Adrenal gland (tissue), 12 donors: ENCODE results near the gene BLMH. TPM values are rescaled to one million over a fixed set of nuclear protein-coding genes. Genes with fewer than 3 reads are reported as not detected.

Experiments used
- DNase-seq, 7 donors: peaks; one replicate each; pipeline ENCODE4 v3.0.0-alpha.2; 2019 to 2020
- H3K27ac ChIP-seq, 5 donors: fragments of 200-600 bp; sonication (generic) in 4 of 5; 1 replicate in 3 of 5; 2 replicates in 2 of 5; pipeline versions ENCODE4 v1.5.1 to v1.8.0; 2016 to 2020; ENCODE audit warnings: mild to moderate bottlenecking in 1 of 5
- H3K27me3 ChIP-seq: fragments of 200-600 bp; 2 replicates; pipeline ENCODE4 v1.8.0; 2021
- H3K36me3 ChIP-seq, 2 donors: fragments of 200-600 bp; replicated peaks in 1 of 2; 1 replicate in 1 of 2; 2 replicates in 1 of 2; pipeline versions ENCODE4 v1.5.1 to v1.8.0; 2018 to 2022
- H3K4me1 ChIP-seq, 2 donors: fragments of 200-600 bp; replicated peaks in 1 of 2; 1 replicate in 1 of 2; 2 replicates in 1 of 2; pipeline versions ENCODE4 v1.5.1 to v1.8.0; 2018 to 2021
- H3K4me3 ChIP-seq, 4 donors: fragments of 200-600 bp; sonication (generic) in 3 of 4; one replicate each; pipeline ENCODE4 v1.5.1; 2016 to 2018
- H3K9me3 ChIP-seq, 3 donors: fragments of 200-600 bp; sonication (generic) in 1 of 3; replicated peaks in 1 of 3; 1 replicate in 2 of 3; 2 replicates in 1 of 3; pipeline versions ENCODE4 v1.5.1 to v1.8.0; 2016 to 2021
- POLR2A ChIP-seq, 2 donors: fragments of 450-650 bp; IDR thresholded peaks; one replicate each; pipeline ENCODE4 v1.6.1; 2017; ENCODE audit warnings: antibody characterized with exemption in 2 of 2, mild to moderate bottlenecking in 2 of 2, moderate library complexity in 1 of 2
- WGBS, 4 donors: extraction: QIAGEN DNeasy Blood & Tissue Kit in 2 of 4; methylation state at CpG; one replicate each; pipeline versions ENCODE4 v1.1.5 to v1.1.7; 2013 to 2017; 5-methylcytosine and 5-hydroxymethylcytosine counted together
- intact Hi-C, 2 donors: fragments of 100-400 bp; cut with DNase I; formaldehyde crosslinking; loops; one replicate each; pipeline versions ENCODE4 v1.14.1 to v1.15.0; 2022 to 2023
- polyA plus RNA-seq, 3 donors: library from polyadenylated mRNA; stranded (reverse); fragments of 200-250 nt in 2 of 3; fragments of 350-450 nt in 1 of 3; fragmentation: Illumina TruSeq in 1 of 3; extraction: RNeasy Lipid Tissue Mini Kit (QIAGEN cat#74804) in 1 of 3; gene quantifications; one replicate each; pipeline ENCODE4 v1.2.3, GENCODE V29; 2013 to 2014
- total RNA-seq, 9 donors: library from RNA; depleted of rRNA in 4 of 9; stranded (reverse); fragments of >200 nt in 4 of 9; fragments of 120-200 nt in 1 of 9; fragmentation: NEBNext Ultra II Directional in 1 of 9; extraction: Animal tissue kit (Norgen Biotek cat#: 25700) in 1 of 9; gene quantifications; one replicate each; pipeline versions ENCODE4 v1.1.0 to v1.2.4, GENCODE V29; 2013 to 2023
- TF ChIP-seq, protein P1 (sequence below), 6 experiments: fragments of 450-650 bp in 4 of 6; fragments of 200-600 bp in 2 of 6; sonication (generic) in 1 of 6; IDR thresholded peaks; 1 replicate in 5 of 6; 2 replicates in 1 of 6; pipeline versions ENCODE4 v1.5.1 to v1.8.0; 2016 to 2021; ENCODE audit warnings: antibody characterized with exemption in 6 of 6, mild to moderate bottlenecking in 2 of 6, moderate library complexity in 1 of 6
- donor health status: healthy with polysubstance abuse.
- donor health status: Bipolar disorder and iron deficiency.
- donor health status: DM: yes; HTN: yes; CAD: no.
- donor health status: DM: no; HTN: no; CAD: no.
- donor health status: DM: no; HTN: no; CAD: no.
- donor health status: DM: yes; HTN: yes; CAD: no.

BLMH gene
- total and polyA plus RNA-seq, 12 donors = 12.1 to 41.7 (median 18.9) TPM

GRCh38 chr17:30256756-30257506 is 34.8 kb downstream of the BLMH start:
- H3K27me3 ChIP-seq = no peaks in the 10 kb centered on the region
- no peaks in the 10 kb centered on the region for H3K9me3 ChIP-seq
- no peak overlapping the region for H3K4me3 ChIP-seq
- intact Hi-C loops = no loop called here
- H3K27ac ChIP-seq = no peak overlapping the region
- TF ChIP-seq POLR2A (IDR thresholded peaks at IDR 0.05) = no peak
- TF ChIP-seq, protein P1, sequence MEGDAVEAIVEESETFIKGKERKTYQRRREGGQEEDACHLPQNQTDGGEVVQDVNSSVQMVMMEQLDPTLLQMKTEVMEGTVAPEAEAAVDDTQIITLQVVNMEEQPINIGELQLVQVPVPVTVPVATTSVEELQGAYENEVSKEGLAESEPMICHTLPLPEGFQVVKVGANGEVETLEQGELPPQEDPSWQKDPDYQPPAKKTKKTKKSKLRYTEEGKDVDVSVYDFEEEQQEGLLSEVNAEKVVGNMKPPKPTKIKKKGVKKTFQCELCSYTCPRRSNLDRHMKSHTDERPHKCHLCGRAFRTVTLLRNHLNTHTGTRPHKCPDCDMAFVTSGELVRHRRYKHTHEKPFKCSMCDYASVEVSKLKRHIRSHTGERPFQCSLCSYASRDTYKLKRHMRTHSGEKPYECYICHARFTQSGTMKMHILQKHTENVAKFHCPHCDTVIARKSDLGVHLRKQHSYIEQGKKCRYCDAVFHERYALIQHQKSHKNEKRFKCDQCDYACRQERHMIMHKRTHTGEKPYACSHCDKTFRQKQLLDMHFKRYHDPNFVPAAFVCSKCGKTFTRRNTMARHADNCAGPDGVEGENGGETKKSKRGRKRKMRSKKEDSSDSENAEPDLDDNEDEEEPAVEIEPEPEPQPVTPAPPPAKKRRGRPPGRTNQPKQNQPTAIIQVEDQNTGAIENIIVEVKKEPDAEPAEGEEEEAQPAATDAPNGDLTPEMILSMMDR (IDR thresholded peaks at IDR 0.05) = no peak
- 62 to 81% (median 68%) methylated on average over 5 of the region's 5 CpGs for WGBS, 4 donors
- H3K4me1 ChIP-seq = peaks cover 5 to 21% of the 10 kb centered on the region in 2 donors
- H3K36me3 ChIP-seq = peaks cover 0 to 7% of the 10 kb centered on the region in 2 donors
- no peak for DNase-seq

GRCh38 chr17:30254150-30254549 is 37.6 kb downstream of the BLMH start:
- Histone ChIP-seq H3K27ac (no peak overlapping the region), H3K27me3 (no peaks in the 10 kb centered on the region), H3K36me3 (peaks cover 0 to 13% of the 10 kb centered on the region in 2 donors), H3K9me3 (no peaks in the 10 kb centered on the region), H3K4me3 (no peak overlapping the region), H3K4me1 (peaks cover 5 to 21% of the 10 kb centered on the region in 2 donors)
- 38 to 65% (median 58%) methylated on average over 1 of the region's 1 CpG for WGBS, 4 donors
- intact Hi-C loops = no loop called here
- TF ChIP-seq POLR2A (IDR thresholded peaks at IDR 0.05) = no peak
- DNase-seq = no peak

DNA sequence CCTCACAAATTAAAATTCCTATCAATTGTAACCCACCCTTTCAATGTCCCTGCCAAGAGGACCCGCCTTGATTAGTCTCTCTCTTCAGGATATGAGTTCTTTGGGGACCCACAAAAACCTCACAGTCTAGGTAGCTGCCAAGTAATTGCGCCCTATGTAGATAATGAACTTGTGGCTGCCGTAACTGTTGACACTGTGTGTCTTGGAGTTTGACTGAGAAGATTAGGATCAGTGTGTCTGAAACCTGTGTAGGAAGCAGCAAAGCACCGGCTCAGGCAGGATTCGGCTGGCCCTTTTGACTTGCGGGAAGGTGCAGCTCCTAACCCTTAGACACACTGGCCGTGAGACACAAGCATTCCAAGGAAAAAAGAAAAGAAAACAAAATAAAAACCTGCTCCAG is 38.4 kb downstream of the BLMH start:
- Histone ChIP-seq H3K9me3 (no peaks in the 10 kb centered on the region), H3K27ac (no peak overlapping the region), H3K27me3 (no peaks in the 10 kb centered on the region), H3K36me3 (peaks cover 0 to 20% of the 10 kb centered on the region in 2 donors), H3K4me1 (peaks cover 5 to 21% of the 10 kb centered on the region in 2 donors), H3K4me3 (no peak overlapping the region)
- no peak for DNase-seq
- intact Hi-C loops = no loop called here
- WGBS, 4 donors = 33 to 55% (median 47%) methylated on average over 7 of the region's 7 CpGs
- TF ChIP-seq POLR2A (IDR thresholded peaks at IDR 0.05) = no peak
- TF ChIP-seq, protein P1 (IDR thresholded peaks at IDR 0.05) = no peak

DNA sequence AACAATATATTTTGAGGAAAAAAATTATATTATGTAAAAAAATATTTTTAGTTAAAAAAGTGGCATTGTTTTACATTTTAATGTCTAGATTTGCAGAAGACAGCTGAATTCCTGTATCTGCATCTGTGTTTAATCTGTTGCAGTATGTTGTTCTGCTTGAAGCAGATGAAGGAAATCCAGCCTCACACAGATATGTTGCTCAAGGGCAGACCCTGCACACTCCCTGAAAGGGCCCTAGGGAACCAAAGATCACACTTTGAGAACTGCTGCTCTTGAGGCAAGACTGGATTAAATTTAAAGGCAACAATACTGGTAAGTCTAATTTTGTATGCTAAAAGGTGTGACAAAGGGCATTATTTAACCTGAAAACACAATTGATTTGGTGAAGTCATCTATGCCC is 39.8 kb downstream of the BLMH start:
- intact Hi-C loops = no loop called here
- DNase-seq = no peak
- Histone ChIP-seq H3K9me3 (no peaks in the 10 kb centered on the region), H3K27me3 (no peaks in the 10 kb centered on the region), H3K36me3 (peaks cover 0 to 21% of the 10 kb centered on the region in 2 donors), H3K4me1 (peaks cover 5 to 18% of the 10 kb centered on the region in 2 donors), H3K27ac (no peak overlapping the region), H3K4me3 (no peak overlapping the region)
- TF ChIP-seq, protein P1 (IDR thresholded peaks at IDR 0.05) = no peak

- H3K4me3 ChIP-seq = no peak overlapping the region
- H3K9me3 ChIP-seq = no peaks in the 10 kb centered on the region
- peaks cover 0 to 15% of the 10 kb centered on the region in 2 donors for H3K36me3 ChIP-seq
- no peak for DNase-seq
- 93 to 97% (median 95%) methylated on average over 5 of the region's 5 CpGs for WGBS, 4 donors
- H3K27me3 ChIP-seq = no peaks in the 10 kb centered on the region
- TF ChIP-seq, protein P1 (IDR thresholded peaks at IDR 0.05) = no peak
- TF ChIP-seq POLR2A (IDR thresholded peaks at IDR 0.05) = no peak
- intact Hi-C loops = no loop called here
- peaks cover 4 to 15% of the 10 kb centered on the region in 2 donors for H3K4me1 ChIP-seq
- H3K27ac ChIP-seq = no peak overlapping the region
Measured at GRCh38 chr17:30249460-30249859, 42.3 kb downstream of the BLMH start.
